ENCODE results near the gene AIM2.

DNA sequence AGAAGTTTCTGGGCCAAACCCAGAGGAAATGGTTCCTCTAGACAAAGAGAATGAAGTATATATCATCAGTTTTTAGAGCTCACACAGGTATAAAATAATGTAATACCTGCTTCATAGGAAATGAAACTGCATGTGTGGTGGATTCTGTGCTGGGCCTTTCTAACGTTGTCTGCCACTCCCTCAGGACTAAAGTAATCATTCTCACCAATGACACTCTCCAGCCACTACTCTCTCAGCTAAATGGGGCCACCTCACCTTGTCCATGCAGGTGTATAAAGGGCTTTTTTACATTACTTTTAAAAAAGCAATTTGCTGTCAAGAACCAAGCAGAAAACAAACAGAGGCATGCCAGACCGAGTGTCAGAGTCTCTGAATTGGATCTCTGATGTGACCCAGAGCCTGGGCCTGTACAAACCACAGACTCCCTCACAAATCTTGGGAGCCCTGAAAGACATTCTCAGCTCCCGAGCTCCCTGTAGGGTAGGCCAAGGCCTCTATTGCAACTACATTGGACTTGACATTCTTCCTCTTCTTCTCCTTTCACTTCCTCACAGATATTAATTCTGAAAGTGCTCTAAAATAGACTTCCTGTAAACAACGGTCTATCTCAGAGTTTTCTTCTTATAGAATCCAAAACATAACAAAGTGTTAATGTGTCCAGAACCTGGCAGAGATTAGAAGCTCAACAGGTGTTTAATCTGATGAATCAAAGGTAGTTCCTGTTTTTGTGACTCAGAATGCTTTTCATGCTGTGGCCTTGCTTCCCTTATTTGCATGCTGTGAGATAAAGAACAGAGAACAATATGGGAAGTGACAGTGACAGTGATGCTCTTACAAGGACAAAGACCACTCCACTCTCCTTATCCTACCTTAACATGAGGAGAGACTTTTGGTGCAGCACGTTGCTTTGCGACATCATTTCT, 8.6 kb downstream of the AIM2 start:
- TF ChIP-seq CTCF (IDR thresholded peaks at IDR 0.05; ENCODE audit: insufficient read depth, low read length, poor library complexity, severe bottlenecking) (no peak), EZH2phosphoT487 (conservative IDR thresholded peaks at IDR 0.05; ENCODE audit: low read length) (no peak)
